ENCODE results near the gene BRIP1. TPM values are rescaled to one million over a fixed set of nuclear protein-coding genes. Genes with fewer than 3 reads are reported as not detected.
"Not testable (repeated sequence)": the region's sequence is repeated elsewhere in the genome, so short reads cannot be mapped to it uniquely, and the experiment has no call there.

The BRIP1 gene
- total RNA-seq, 2 donors from 2014 or later = 24.2 to 25.5 TPM

DNA sequence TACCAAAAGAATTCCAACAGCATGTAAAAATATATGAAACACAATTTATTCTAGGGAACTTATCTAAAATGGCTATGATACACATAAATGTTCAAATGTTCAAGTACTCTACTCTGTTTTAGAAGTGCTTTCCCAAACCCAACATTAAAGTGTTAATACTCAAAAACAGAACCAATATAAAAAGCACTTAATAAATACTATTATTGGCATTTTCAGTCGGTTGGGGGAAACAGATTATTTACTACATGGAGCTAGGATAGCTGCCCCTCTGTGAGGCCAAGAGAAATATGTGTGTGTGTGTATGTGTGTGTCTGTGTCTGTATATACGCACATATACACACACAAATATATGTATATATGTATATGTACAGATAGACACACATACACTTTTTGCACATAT is 32.1 kb upstream of the BRIP1 start:
- H3K9ac ChIP-seq (ENCODE audit: extremely low read depth, low read length, poor library complexity, severe bottlenecking) = no peak overlapping the region
- no peak overlapping the region for H3K27ac Mint-ChIP-seq
- H3K9me3 Mint-ChIP-seq = no peaks in the 10 kb centered on the region
- H3K36me3 Mint-ChIP-seq (ENCODE audit: low read depth) = peaks cover 49% of the 10 kb centered on the region
- TF ChIP-seq, protein P1, sequence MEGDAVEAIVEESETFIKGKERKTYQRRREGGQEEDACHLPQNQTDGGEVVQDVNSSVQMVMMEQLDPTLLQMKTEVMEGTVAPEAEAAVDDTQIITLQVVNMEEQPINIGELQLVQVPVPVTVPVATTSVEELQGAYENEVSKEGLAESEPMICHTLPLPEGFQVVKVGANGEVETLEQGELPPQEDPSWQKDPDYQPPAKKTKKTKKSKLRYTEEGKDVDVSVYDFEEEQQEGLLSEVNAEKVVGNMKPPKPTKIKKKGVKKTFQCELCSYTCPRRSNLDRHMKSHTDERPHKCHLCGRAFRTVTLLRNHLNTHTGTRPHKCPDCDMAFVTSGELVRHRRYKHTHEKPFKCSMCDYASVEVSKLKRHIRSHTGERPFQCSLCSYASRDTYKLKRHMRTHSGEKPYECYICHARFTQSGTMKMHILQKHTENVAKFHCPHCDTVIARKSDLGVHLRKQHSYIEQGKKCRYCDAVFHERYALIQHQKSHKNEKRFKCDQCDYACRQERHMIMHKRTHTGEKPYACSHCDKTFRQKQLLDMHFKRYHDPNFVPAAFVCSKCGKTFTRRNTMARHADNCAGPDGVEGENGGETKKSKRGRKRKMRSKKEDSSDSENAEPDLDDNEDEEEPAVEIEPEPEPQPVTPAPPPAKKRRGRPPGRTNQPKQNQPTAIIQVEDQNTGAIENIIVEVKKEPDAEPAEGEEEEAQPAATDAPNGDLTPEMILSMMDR (conservative IDR thresholded peaks at IDR 0.05) = no peak
- peaks cover 9% of the 10 kb centered on the region for H3K4me1 Mint-ChIP-seq
- H3K9me3 ChIP-seq (ENCODE audit: control insufficient read depth, low read length) = no peaks in the 10 kb centered on the region
- no peak for DNase-seq
- no peak overlapping the region for H3K4me3 Mint-ChIP-seq
- peaks cover 53% of the 10 kb centered on the region for H3K36me3 ChIP-seq (ENCODE audit: control insufficient read depth, insufficient read depth, low read length)
- WGBS, 2 experiments (ENCODE audit: insufficient coverage in 1 of 2, insufficient read length in 1 of 2) = 100% methylated on average over 1 of the region's 2 CpGs; no CpG with 5 or more reads in 1 of the 2 experiments
- no peaks in the 10 kb centered on the region for H3K27me3 ChIP-seq (ENCODE audit: control insufficient read depth, insufficient read depth, low read length, poor library complexity, severe bottlenecking)
- H3K27me3 Mint-ChIP-seq (ENCODE audit: insufficient read depth) = no peaks in the 10 kb centered on the region
- H3K4me1 ChIP-seq (ENCODE audit: control insufficient read depth, insufficient read depth, low read length) = peaks cover 6% of the 10 kb centered on the region
- no peak overlapping the region for H3K4me3 ChIP-seq (ENCODE audit: low read length)
- H3K27ac ChIP-seq (ENCODE audit: low read depth, low read length) = no peak overlapping the region

GRCh38 chr17:61894310-61894709 is 31.0 kb upstream of the BRIP1 start:
- H3K36me3 Mint-ChIP-seq (ENCODE audit: low read depth) = peaks cover 48% of the 10 kb centered on the region
- not testable (repeated sequence) for H3K4me1 ChIP-seq (ENCODE audit: control insufficient read depth, insufficient read depth, low read length); H3K27ac ChIP-seq (ENCODE audit: low read depth, low read length); H3K9me3 ChIP-seq (ENCODE audit: control insufficient read depth, low read length); H3K27ac Mint-ChIP-seq; H3K27me3 Mint-ChIP-seq (ENCODE audit: insufficient read depth); H3K4me1 Mint-ChIP-seq; DNase-seq; H3K4me3 Mint-ChIP-seq; H3K9me3 Mint-ChIP-seq; H3K9ac ChIP-seq (ENCODE audit: extremely low read depth, low read length, poor library complexity, severe bottlenecking); H3K4me3 ChIP-seq (ENCODE audit: low read length); H3K27me3 ChIP-seq (ENCODE audit: control insufficient read depth, insufficient read depth, low read length, poor library complexity, severe bottlenecking)
- peaks cover 55% of the 10 kb centered on the region for H3K36me3 ChIP-seq (ENCODE audit: control insufficient read depth, insufficient read depth, low read length)
- 94% methylated on average over 4 of the region's 5 CpGs; no CpG with 5 or more reads in 1 of the 2 experiments for WGBS, 2 experiments (ENCODE audit: insufficient coverage in 1 of 2, insufficient read length in 1 of 2)

DNA sequence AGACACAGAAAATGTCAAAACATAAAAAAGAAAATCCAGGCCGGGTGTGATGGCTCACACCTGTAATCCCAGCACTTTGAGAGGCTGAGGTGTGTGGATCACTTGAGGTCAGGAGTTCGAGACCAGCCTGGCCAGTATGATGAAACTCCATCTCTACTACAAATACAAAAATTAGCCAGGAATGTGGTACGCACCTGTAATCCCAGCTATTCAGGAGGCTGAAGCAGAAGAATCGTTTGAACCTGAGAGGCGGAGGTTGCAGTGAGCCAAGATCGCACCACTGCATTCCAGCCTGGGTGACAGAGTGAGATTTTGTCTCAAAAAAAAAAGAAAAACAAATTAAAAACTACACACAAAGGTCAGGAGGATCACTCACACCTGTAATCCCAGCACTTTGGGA is 24.4 kb upstream of the BRIP1 start:
- H3K4me1 ChIP-seq (ENCODE audit: control insufficient read depth, insufficient read depth, low read length); DNase-seq; H3K27me3 ChIP-seq (ENCODE audit: control insufficient read depth, insufficient read depth, low read length, poor library complexity, severe bottlenecking); H3K4me3 Mint-ChIP-seq; H3K4me3 ChIP-seq (ENCODE audit: low read length); H3K4me1 Mint-ChIP-seq; H3K9me3 Mint-ChIP-seq; H3K9me3 ChIP-seq (ENCODE audit: control insufficient read depth, low read length); H3K27ac Mint-ChIP-seq; H3K9ac ChIP-seq (ENCODE audit: extremely low read depth, low read length, poor library complexity, severe bottlenecking); H3K27me3 Mint-ChIP-seq (ENCODE audit: insufficient read depth); H3K27ac ChIP-seq (ENCODE audit: low read depth, low read length): not testable (repeated sequence)
- 85 to 93% methylated on average over 4 to 6 of the region's 6 CpGs for WGBS, 2 experiments (ENCODE audit: insufficient coverage in 1 of 2, insufficient read length in 1 of 2)
- H3K36me3 ChIP-seq (ENCODE audit: control insufficient read depth, insufficient read depth, low read length) = peaks cover 67% of the 10 kb centered on the region
- peaks cover 48% of the 10 kb centered on the region for H3K36me3 Mint-ChIP-seq (ENCODE audit: low read depth)

GRCh38 chr17:61885865-61886264 is 22.5 kb upstream of the BRIP1 start:
- not testable (repeated sequence) for H3K9me3 Mint-ChIP-seq; H3K27me3 Mint-ChIP-seq (ENCODE audit: insufficient read depth)

More at GRCh38 chr17:61885865-61886264, 22.5 kb upstream of the BRIP1 start:
- not testable (repeated sequence) for H3K4me1 Mint-ChIP-seq; H3K4me1 ChIP-seq (ENCODE audit: control insufficient read depth, insufficient read depth, low read length); H3K27ac ChIP-seq (ENCODE audit: low read depth, low read length); H3K9me3 ChIP-seq (ENCODE audit: control insufficient read depth, low read length); DNase-seq; H3K27ac Mint-ChIP-seq; H3K27me3 ChIP-seq (ENCODE audit: control insufficient read depth, insufficient read depth, low read length, poor library complexity, severe bottlenecking); H3K4me3 ChIP-seq (ENCODE audit: low read length); H3K4me3 Mint-ChIP-seq; H3K9ac ChIP-seq (ENCODE audit: extremely low read depth, low read length, poor library complexity, severe bottlenecking)
- 95 to 100% methylated on average over 4 to 8 of the region's 8 CpGs for WGBS, 2 experiments (ENCODE audit: insufficient coverage in 1 of 2, insufficient read length in 1 of 2)
- peaks cover 72% of the 10 kb centered on the region for H3K36me3 ChIP-seq (ENCODE audit: control insufficient read depth, insufficient read depth, low read length)
- H3K36me3 Mint-ChIP-seq (ENCODE audit: low read depth) = peaks cover 39% of the 10 kb centered on the region
